ENCODE data around the gene JAK3.
"Not testable (repeated sequence)": the region's sequence is repeated elsewhere in the genome, so short reads cannot be mapped to it uniquely, and the experiment has no call there.

JAK3 gene

GRCh38 chr19:17783721-17784120, 64.1 kb downstream of the JAK3 start:
- not testable (repeated sequence) for DNase-seq (ENCODE audit: insufficient read length, low spot score); FAIRE-seq

DNA sequence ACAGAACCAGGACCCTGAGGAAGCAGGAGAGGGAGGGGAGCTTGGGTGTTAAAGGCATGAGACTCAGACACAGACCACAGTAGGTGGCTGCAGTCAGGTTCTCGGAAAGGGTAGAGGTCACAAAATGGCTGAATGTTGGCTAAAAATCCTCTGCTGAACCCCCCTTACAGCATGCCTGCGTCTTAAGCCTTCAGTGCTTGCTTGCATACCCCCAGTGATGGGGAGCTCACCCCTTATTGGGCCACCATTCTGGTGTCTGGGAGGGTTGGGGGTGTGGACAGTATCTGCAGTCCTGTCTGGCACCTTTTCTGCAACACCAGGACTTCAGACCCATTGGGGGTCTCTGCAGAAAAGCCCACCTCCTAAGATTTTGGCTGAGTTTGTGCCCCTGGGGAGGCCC, 67.0 kb downstream of the JAK3 start:
- FAIRE-seq (no peak), DNase-seq (ENCODE audit: insufficient read length, low spot score) (no peak)

DNA sequence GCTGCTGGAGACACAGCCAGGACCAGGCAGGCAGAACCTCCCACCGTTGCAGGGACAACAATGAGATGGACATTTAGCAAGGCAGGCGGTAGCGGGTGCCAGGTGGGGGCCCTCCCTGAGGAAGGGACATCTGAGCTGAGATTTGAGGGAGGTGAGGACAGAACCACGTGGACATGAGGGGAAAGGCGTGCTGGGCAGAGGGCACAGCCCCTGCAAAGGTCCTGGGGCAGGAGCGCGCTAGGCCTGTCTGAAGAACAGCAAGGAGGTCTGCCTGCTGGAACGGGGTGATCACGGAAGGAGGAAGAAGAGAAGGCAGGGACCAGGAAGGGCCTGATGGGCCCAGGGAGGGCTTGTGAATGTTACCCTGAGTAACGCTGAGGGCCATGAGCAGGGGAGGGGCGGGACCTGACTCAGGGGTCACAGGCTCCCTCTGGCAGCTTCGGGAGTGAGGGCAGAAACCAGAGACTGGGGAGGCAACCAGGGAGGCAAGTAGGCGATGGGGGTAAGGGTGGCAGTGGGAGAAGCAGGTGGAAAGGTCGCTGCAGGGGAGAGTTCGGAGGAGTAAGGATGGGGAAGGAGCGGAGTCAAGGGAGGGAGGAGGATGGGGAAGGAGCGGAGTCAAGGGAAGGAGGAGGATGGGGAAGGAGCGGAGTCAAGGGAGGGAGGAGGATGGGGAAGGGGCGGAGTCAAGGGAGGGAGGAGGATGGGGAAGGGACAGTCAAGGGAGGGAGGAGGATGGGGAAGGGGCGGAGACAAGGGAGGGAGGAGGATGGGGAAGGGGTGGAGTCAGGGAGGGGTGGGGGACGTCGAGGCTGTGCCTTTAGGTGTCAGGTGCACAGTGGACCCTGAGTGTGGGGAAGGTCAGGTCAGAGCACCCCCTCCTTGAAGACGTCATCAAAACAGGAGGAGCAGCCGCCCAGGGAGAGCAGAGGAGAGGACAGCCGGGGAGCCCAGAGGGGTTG, 68.5 kb downstream of the JAK3 start:
- DNase-seq (ENCODE audit: insufficient read length, low spot score) = no peak
- no peak for FAIRE-seq

GRCh38 chr19:17778251-17778967, 69.4 kb downstream of the JAK3 start:
- DNase-seq (ENCODE audit: insufficient read length, low spot score) = no peak
- no peak for FAIRE-seq

DNA sequence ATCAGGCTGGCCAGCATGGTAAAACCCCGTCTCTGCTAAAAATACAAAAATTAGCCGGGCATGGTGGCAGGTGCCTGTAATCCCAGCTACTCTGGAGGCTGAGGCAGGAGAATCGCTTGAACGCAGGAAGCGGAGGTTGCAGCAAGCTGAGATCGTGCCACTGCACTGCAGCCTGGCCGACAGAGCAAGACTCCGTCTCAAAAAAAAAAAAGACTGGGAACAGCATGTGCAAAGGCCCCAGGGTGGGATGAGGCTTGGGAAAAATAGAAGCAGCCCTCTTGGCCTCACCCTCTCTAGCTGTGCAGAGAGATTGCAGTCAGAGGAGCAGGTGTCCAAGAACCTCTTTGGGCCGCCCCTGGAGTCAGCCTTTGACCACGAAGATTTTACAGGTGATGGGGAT, 69.9 kb downstream of the JAK3 start:
- not testable (repeated sequence) for FAIRE-seq; DNase-seq (ENCODE audit: insufficient read length, low spot score)

- FAIRE-seq (no peak), DNase-seq (ENCODE audit: insufficient read length, low spot score) (no peak)
These were observed 71.6 kb downstream of the JAK3 start for GRCh38 chr19:17775991-17776803.

DNA sequence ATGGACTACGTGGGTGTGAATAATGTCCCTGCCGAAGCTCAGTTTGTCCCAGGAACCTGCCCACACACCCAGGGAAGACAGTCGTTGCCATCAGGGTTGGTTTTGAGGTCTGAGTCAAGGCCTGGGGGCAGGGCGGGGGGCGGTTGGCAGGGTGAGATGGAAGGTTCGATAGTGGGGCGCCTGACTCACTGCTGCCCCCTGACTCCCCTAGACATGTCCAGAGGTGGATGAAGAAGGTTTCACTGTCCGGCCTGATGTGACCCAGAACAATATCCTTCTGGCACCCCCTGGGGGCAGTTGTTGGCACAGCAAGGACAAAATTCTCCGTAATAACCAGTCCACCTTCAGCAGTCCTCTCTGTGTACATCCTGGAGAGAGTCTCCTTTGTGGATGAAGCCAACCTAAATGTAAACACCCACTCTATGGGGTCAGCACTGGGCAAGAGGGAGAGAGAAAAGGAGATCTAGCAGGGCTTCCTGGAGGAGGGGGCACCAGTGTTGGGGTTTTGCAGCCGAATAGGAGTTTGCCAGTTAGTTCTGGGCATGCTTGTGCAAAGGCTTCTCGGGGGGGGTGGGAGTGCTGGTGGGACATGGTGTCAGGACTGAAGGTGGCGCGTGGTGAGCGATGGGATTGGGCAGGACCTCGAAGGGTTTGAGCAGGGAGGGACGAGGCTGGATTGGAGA, 72.4 kb downstream of the JAK3 start:
- FAIRE-seq (peak; percentile 46), DNase-seq (ENCODE audit: insufficient read length, low spot score) (peak; percentile 62)

All from HTR-8/SVneo (cell line).